SK-N-SH (cell line): ENCODE measurements around the gene CNFN.
"Not testable (repeated sequence)": the region's sequence is repeated elsewhere in the genome, so short reads cannot be mapped to it uniquely, and the experiment has no call there.

Experiments used
- EP300 ChIP-seq, 2 experiments: IDR thresholded peaks; 2 replicates each; pipeline versions ENCODE4 v1.4.0 to v1.6.1; 2012; ENCODE audit warnings: borderline replicate concordance in 1 of 2, low read depth in 1 of 2, low read length in 1 of 2
- FOXM1 ChIP-seq: IDR thresholded peaks from 2 replicates; pipeline ENCODE4 v1.4.0; 2012; ENCODE audit warnings: low read depth, mild to moderate bottlenecking
- GATA2 ChIP-seq: sonication (generic); formaldehyde crosslinking; IDR thresholded peaks from 2 replicates; pipeline ENCODE4 v1.5.0; 2020; ENCODE audit warnings: mild to moderate bottlenecking, missing genetic modification reagents
- MXI1 ChIP-seq: IDR thresholded peaks from 2 replicates; pipeline ENCODE4 v1.6.1; 2012; ENCODE audit warnings: mild to moderate bottlenecking, low read depth, low read length, improper control_type of control experiment
- NFIC ChIP-seq: IDR thresholded peaks from 2 replicates; pipeline ENCODE4 v1.4.0; 2012; ENCODE audit warnings: borderline replicate concordance
- RFX5 ChIP-seq: IDR thresholded peaks from 2 replicates; pipeline ENCODE4 v1.6.1; 2012; ENCODE audit warnings: mild to moderate bottlenecking, improper control_type of control experiment, low read length
- TAF1 ChIP-seq: IDR thresholded peaks from 2 replicates; pipeline ENCODE4 v1.6.1; 2012; ENCODE audit warnings: low read depth, mild to moderate bottlenecking, low read length, moderate library complexity, borderline replicate concordance
- YY1 ChIP-seq: IDR thresholded peaks from 2 replicates; pipeline ENCODE4 v1.4.0; 2012; ENCODE audit warnings: low read depth, mild to moderate bottlenecking
- TF ChIP-seq, protein P1 (sequence below): fragments of 200-600 bp; sonication (generic); IDR thresholded peaks from 2 replicates; pipeline ENCODE4 v1.6.1; 2017; ENCODE audit warnings: antibody characterized with exemption, mild to moderate bottlenecking, moderate library complexity
- TF ChIP-seq, protein P2 (sequence below): fragments of 150-350 bp; IDR thresholded peaks from 2 replicates; pipeline ENCODE4 v1.6.1; 2017; ENCODE audit warnings: antibody characterized with exemption, low read length, low read depth, borderline replicate concordance
- TF ChIP-seq, protein P3 (sequence below): IDR thresholded peaks from 2 replicates; pipeline ENCODE4 v1.4.0; 2012; ENCODE audit warnings: low read depth, borderline replicate concordance

DNA sequence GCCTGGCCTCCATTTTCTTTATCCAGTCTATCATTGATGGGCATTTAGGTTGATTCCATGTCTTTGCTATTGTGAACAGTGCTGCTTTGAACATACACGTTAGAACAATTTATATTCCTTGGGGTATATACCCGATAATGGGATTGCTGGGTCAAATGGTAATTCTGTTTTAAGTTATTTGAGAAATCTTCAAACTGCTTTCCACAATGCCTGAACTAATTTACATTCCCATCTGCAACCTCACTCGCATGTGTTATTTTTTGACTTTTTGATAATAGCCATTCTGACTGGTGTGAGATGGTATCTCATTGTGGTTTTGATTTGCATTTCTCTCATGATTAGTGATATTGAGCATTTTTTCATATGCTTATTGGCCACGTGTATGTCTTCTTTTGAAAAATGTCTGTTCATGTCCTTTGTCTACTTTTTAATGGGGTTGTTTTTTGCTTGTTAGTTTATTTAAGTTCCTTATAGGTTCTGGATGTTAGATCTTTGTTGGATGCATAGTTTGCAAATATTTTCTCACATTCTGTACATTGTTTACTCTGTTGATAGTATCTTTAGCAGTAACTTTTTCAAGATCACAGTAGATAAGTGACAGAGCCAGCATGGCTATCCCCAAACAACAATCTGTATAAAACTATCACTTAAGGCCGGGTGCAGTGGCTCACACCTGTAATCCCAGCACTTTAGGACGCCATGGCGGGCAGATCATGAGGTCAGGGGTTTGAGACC is 50.8 kb downstream of the CNFN start:
- TF ChIP-seq, protein P1, sequence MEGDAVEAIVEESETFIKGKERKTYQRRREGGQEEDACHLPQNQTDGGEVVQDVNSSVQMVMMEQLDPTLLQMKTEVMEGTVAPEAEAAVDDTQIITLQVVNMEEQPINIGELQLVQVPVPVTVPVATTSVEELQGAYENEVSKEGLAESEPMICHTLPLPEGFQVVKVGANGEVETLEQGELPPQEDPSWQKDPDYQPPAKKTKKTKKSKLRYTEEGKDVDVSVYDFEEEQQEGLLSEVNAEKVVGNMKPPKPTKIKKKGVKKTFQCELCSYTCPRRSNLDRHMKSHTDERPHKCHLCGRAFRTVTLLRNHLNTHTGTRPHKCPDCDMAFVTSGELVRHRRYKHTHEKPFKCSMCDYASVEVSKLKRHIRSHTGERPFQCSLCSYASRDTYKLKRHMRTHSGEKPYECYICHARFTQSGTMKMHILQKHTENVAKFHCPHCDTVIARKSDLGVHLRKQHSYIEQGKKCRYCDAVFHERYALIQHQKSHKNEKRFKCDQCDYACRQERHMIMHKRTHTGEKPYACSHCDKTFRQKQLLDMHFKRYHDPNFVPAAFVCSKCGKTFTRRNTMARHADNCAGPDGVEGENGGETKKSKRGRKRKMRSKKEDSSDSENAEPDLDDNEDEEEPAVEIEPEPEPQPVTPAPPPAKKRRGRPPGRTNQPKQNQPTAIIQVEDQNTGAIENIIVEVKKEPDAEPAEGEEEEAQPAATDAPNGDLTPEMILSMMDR, result not testable (repeated sequence)
- TF ChIP-seq NFIC; TAF1; MXI1; EP300 (IDR thresholded peaks at IDR 0.05; ENCODE audit: borderline replicate concordance in 1 of 2, low read depth in 1 of 2, low read length in 1 of 2); FOXM1; YY1; GATA2; RFX5: not testable (repeated sequence)
- TF ChIP-seq, protein P2, sequence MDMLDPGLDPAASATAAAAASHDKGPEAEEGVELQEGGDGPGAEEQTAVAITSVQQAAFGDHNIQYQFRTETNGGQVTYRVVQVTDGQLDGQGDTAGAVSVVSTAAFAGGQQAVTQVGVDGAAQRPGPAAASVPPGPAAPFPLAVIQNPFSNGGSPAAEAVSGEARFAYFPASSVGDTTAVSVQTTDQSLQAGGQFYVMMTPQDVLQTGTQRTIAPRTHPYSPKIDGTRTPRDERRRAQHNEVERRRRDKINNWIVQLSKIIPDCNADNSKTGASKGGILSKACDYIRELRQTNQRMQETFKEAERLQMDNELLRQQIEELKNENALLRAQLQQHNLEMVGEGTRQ, result not testable (repeated sequence)
- TF ChIP-seq, protein P3, sequence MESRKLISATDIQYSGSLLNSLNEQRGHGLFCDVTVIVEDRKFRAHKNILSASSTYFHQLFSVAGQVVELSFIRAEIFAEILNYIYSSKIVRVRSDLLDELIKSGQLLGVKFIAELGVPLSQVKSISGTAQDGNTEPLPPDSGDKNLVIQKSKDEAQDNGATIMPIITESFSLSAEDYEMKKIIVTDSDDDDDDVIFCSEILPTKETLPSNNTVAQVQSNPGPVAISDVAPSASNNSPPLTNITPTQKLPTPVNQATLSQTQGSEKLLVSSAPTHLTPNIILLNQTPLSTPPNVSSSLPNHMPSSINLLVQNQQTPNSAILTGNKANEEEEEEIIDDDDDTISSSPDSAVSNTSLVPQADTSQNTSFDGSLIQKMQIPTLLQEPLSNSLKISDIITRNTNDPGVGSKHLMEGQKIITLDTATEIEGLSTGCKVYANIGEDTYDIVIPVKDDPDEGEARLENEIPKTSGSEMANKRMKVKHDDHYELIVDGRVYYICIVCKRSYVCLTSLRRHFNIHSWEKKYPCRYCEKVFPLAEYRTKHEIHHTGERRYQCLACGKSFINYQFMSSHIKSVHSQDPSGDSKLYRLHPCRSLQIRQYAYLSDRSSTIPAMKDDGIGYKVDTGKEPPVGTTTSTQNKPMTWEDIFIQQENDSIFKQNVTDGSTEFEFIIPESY, result not testable (repeated sequence)
